Measurements from ENCODE around the gene TMX3. TPM values are rescaled to one million over a fixed set of nuclear protein-coding genes. Genes with fewer than 3 reads are reported as not detected.

The TMX3 gene
- total and polyA plus RNA-seq, 3 donors from 2014 or later = 27.1 to 45.4 (median 39.9) TPM

DNA sequence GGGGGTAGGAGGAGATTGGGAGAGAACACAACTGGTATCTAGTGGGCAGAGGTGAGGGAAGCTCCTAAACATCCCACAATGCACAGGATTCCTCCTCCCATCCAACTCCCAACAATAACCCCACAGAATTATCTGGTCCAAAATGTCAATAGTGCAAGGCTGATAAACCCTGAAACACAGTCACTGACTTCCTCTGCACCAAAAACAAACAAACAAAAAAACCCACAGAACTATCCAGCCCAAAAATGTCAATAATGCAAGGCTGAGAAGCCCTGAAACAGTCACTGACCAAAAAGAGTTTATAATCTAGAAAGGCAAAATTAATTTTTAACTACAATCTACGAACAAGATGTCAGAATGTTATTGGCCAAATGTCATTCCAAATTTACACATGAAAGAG is 9.8 kb downstream of the TMX3 start:
- H3K4me1 ChIP-seq = no peaks in the 10 kb centered on the region
- no peak overlapping the region for H3K27ac ChIP-seq
- intact Hi-C loops (cut with DNase I; ENCODE audit: low total_unique reads) = no loop called here
- H3K36me3 ChIP-seq (ENCODE audit: low read depth, missing control alignments) = no peaks in the 10 kb centered on the region
- no peaks in the 10 kb centered on the region for H3K27me3 ChIP-seq
- H3K9me3 ChIP-seq = no peaks in the 10 kb centered on the region
- no peak overlapping the region for H3K4me3 ChIP-seq
- TF ChIP-seq, protein P1, sequence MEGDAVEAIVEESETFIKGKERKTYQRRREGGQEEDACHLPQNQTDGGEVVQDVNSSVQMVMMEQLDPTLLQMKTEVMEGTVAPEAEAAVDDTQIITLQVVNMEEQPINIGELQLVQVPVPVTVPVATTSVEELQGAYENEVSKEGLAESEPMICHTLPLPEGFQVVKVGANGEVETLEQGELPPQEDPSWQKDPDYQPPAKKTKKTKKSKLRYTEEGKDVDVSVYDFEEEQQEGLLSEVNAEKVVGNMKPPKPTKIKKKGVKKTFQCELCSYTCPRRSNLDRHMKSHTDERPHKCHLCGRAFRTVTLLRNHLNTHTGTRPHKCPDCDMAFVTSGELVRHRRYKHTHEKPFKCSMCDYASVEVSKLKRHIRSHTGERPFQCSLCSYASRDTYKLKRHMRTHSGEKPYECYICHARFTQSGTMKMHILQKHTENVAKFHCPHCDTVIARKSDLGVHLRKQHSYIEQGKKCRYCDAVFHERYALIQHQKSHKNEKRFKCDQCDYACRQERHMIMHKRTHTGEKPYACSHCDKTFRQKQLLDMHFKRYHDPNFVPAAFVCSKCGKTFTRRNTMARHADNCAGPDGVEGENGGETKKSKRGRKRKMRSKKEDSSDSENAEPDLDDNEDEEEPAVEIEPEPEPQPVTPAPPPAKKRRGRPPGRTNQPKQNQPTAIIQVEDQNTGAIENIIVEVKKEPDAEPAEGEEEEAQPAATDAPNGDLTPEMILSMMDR (IDR thresholded peaks at IDR 0.05) = no peak
- TF ChIP-seq POLR2A (IDR thresholded peaks at IDR 0.05) = no peak
- DNase-seq = no peak
- 89 to 97% methylated on average over 1 of the region's 1 CpG for WGBS, 2 donors

DNA sequence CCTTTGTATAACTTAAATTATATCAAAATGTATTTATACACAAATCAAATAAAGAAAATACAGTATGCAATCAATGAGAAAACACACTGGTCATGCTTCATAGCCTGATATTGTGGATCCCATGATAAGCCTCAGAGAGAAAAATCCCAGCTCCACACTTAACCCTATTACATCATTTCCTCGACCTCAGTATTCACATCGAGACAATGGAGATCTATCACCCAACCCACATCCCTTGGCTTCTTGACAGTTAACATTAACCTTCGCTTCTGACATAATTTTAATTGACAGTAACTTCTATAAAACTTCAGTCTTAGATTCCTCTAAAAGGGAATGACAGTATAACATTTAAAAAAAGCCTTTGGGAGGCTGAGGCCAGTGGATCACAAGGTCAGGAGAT is 11.6 kb downstream of the TMX3 start:
- intact Hi-C loops (cut with DNase I; ENCODE audit: low total_unique reads) = no loop called here
- Histone ChIP-seq H3K36me3 (ENCODE audit: low read depth, missing control alignments) (no peaks in the 10 kb centered on the region), H3K4me3 (no peak overlapping the region), H3K4me1 (no peaks in the 10 kb centered on the region), H3K27me3 (no peaks in the 10 kb centered on the region), H3K9me3 (no peaks in the 10 kb centered on the region), H3K27ac (no peak overlapping the region)
- TF ChIP-seq, protein P1 (IDR thresholded peaks at IDR 0.05) = no peak
- TF ChIP-seq POLR2A (IDR thresholded peaks at IDR 0.05) = no peak
- WGBS, 2 donors = 82 to 90% methylated on average over 3 of the region's 3 CpGs
- DNase-seq = no peak

DNA sequence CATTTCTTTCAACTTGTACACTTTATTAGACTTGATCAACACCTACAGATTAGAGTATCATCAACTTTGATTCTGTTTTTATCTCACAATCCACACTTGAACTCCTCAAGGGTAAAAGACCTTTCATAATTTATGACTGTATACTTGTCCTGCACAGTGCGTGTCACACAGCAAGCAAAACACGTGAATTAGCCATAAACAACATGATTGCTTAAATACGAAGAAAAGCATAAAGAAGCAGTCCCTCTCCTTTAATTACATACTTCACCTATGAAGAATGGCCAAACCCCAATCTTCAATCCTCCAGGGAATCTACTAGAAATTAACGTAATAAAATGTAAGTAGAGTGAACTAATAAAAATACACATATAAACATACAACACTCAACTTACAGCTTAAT is 13.6 kb downstream of the TMX3 start:
- TF ChIP-seq, protein P1 (IDR thresholded peaks at IDR 0.05) = no peak
- no peak for TF ChIP-seq POLR2A (IDR thresholded peaks at IDR 0.05)
- intact Hi-C loops (cut with DNase I; ENCODE audit: low total_unique reads) = no loop called here
- no peak for DNase-seq
- WGBS, 2 donors = 96 to 98% methylated on average over 4 of the region's 4 CpGs
- Histone ChIP-seq H3K27ac (no peak overlapping the region), H3K9me3 (no peaks in the 10 kb centered on the region), H3K27me3 (no peaks in the 10 kb centered on the region), H3K4me1 (no peaks in the 10 kb centered on the region), H3K4me3 (no peak overlapping the region), H3K36me3 (ENCODE audit: low read depth, missing control alignments) (no peaks in the 10 kb centered on the region)

- Histone ChIP-seq H3K27ac (no peak overlapping the region), H3K4me3 (no peak overlapping the region), H3K9me3 (no peaks in the 10 kb centered on the region), H3K4me1 (no peaks in the 10 kb centered on the region), H3K36me3 (ENCODE audit: low read depth, missing control alignments) (no peaks in the 10 kb centered on the region), H3K27me3 (no peaks in the 10 kb centered on the region)
- 98 to 100% methylated on average over 1 of the region's 1 CpG for WGBS, 2 donors
- intact Hi-C loops (cut with DNase I; ENCODE audit: low total_unique reads) = no loop called here
- no peak for TF ChIP-seq POLR2A (IDR thresholded peaks at IDR 0.05)
- TF ChIP-seq, protein P1 (IDR thresholded peaks at IDR 0.05) = no peak
- no peak for DNase-seq
These were observed 15.9 kb downstream of the TMX3 start for GRCh38 chr18:68699043-68699442.

DNA sequence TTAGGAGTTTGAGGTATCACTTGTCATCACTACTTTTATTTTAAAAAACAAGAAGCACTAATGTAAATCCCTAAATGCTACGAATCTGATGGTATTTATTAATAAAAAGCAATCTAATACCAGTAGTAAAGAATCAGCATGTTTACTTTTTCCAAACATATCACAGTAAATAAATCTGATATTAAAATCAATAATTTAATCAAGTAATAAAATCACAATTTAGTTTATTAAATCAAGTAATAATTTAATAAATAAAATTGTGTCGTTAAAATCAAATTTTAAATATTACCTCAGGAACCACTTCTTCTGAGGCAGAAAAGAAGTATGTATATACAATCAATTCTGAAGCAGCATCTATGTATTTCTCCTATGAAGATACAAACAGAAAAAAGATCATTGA is 18.0 kb downstream of the TMX3 start:
- intact Hi-C loops (cut with DNase I; ENCODE audit: low total_unique reads) = no loop called here
- WGBS, 2 donors = 90 to 95% methylated on average over 2 of the region's 2 CpGs
- Histone ChIP-seq H3K9me3 (no peaks in the 10 kb centered on the region), H3K36me3 (ENCODE audit: low read depth, missing control alignments) (no peaks in the 10 kb centered on the region), H3K4me1 (no peaks in the 10 kb centered on the region), H3K27ac (no peak overlapping the region), H3K4me3 (no peak overlapping the region), H3K27me3 (no peaks in the 10 kb centered on the region)
- DNase-seq = no peak
- TF ChIP-seq, protein P1 (IDR thresholded peaks at IDR 0.05) = no peak
- TF ChIP-seq POLR2A (IDR thresholded peaks at IDR 0.05) = no peak

Measured in testis (tissue), 3 donors.